ENCODE results near the gene ZDHHC5.

ZDHHC5 gene

GRCh38 chr11:57667736-57668433, at the start of gene ZDHHC5:
Gene ZDHHC5, plus strand, starts transcription at chr11:57668114. Its CDS starts 4,977 bp downstream, at chr11:57673091.
- DNase-seq (ENCODE audit: low spot score) = peak; percentile 99

GRCh38 chr11:57618438-57618837, 49.5 kb upstream of the ZDHHC5 start:
- DNase-seq (ENCODE audit: low spot score) = no peak

GRCh38 chr11:57619331-57619730, 48.6 kb upstream of the ZDHHC5 start:
- DNase-seq (ENCODE audit: low spot score) = no peak

GRCh38 chr11:57620467-57620866, 47.4 kb upstream of the ZDHHC5 start:
- DNase-seq (ENCODE audit: low spot score) = no peak

GRCh38 chr11:57622263-57622662, 45.7 kb upstream of the ZDHHC5 start:
- DNase-seq (ENCODE audit: low spot score) = no peak

GRCh38 chr11:57624864-57625263, 43.0 kb upstream of the ZDHHC5 start:
- DNase-seq (ENCODE audit: low spot score) = no peak

- no peak for DNase-seq (ENCODE audit: low spot score)
Observed at GRCh38 chr11:57626895-57627294, 41.0 kb upstream of the ZDHHC5 start.

GRCh38 chr11:57630171-57630570, 37.7 kb upstream of the ZDHHC5 start:
- DNase-seq (ENCODE audit: low spot score) = no peak

- no peak for DNase-seq (ENCODE audit: low spot score)
Observed at GRCh38 chr11:57632116-57632515, 35.8 kb upstream of the ZDHHC5 start.

GRCh38 chr11:57633394-57634070, 34.4 kb upstream of the ZDHHC5 start:
- DNase-seq (ENCODE audit: low spot score) = no peak

GRCh38 chr11:57634311-57634710, 33.6 kb upstream of the ZDHHC5 start:
- DNase-seq (ENCODE audit: low spot score) = no peak

- DNase-seq (ENCODE audit: low spot score) = no peak
Observed at GRCh38 chr11:57635246-57635645, 32.7 kb upstream of the ZDHHC5 start.

GRCh38 chr11:57637626-57638004, 30.3 kb upstream of the ZDHHC5 start:
- DNase-seq (ENCODE audit: low spot score) = no peak

GRCh38 chr11:57638005-57638781, 29.7 kb upstream of the ZDHHC5 start:
- no peak for DNase-seq (ENCODE audit: low spot score)

GRCh38 chr11:57638811-57639320, 29.0 kb upstream of the ZDHHC5 start:
- DNase-seq (ENCODE audit: low spot score) = no peak

- DNase-seq (ENCODE audit: low spot score) = no peak
Observed at GRCh38 chr11:57639321-57640067, 28.4 kb upstream of the ZDHHC5 start.

GRCh38 chr11:57640068-57640800, 27.7 kb upstream of the ZDHHC5 start:
- DNase-seq (ENCODE audit: low spot score) = no peak

GRCh38 chr11:57641011-57641807, 26.7 kb upstream of the ZDHHC5 start:
- peak; percentile 38 for DNase-seq (ENCODE audit: low spot score)

GRCh38 chr11:57643802-57644201, 24.1 kb upstream of the ZDHHC5 start:
- no peak for DNase-seq (ENCODE audit: low spot score)
